Naive thymus-derived CD8-positive, alpha-beta T cell (primary cell): ENCODE results near the gene TMPRSS6. TPM values are rescaled to one million over a fixed set of nuclear protein-coding genes. Genes with fewer than 3 reads are reported as not detected.
A peak's percentile ranks its signal among the peaks of the same experiment; 100 is the strongest.

Experiments
- ATAC-seq, 2 donors: fragments of 150-1000 bp; cut with Tn5 transposase in 1 of 2; sonication (Bioruptor Pico), chemical (Tn5 transposase) in 1 of 2; 1 replicate in 1 of 2; 2 replicates in 1 of 2; pipeline ENCODE4 v1.10.0; 2021; ENCODE audit warnings: mild to moderate bottlenecking in 2 of 2, moderate library complexity in 2 of 2
- POLR2A ChIA-PET: fragments of 350-600 bp; sonication (Branson Sonifier 250); formaldehyde crosslinking; loops from one replicate; lab custom pipeline; 2021; ENCODE audit warnings: antibody characterized with exemption; lab: Charles Lee
- DNase-seq, 10 donors: peaks; one replicate each; pipeline versions ENCODE4 v3.0.0 to v3.0.0-alpha.2; 2020 to 2022
- H3K27ac Mint-ChIP-seq, 10 donors: one replicate each; pipeline ENCODE4 v1.8.0; 2020 to 2022; ENCODE audit warnings: mild to moderate bottlenecking in 10 of 10, mixed read lengths in 10 of 10, moderate library complexity in 4 of 10, inconsistent platforms in 1 of 10
- H3K27me3 Mint-ChIP-seq, 5 donors: one replicate each; pipeline ENCODE4 v1.8.0; 2021 to 2022; ENCODE audit warnings: mixed read lengths in 5 of 5
- H3K36me3 Mint-ChIP-seq, 3 donors: one replicate each; pipeline ENCODE4 v1.8.0; 2020 to 2022; ENCODE audit warnings: mixed read lengths in 3 of 3, mild to moderate bottlenecking in 2 of 3, inconsistent platforms in 1 of 3
- H3K4me1 Mint-ChIP-seq, 4 donors: one replicate each; pipeline ENCODE4 v1.8.0; 2021 to 2022; ENCODE audit warnings: mixed read lengths in 4 of 4
- H3K4me3 Mint-ChIP-seq, 10 donors: one replicate each; pipeline ENCODE4 v1.8.0; 2020 to 2022; ENCODE audit warnings: mild to moderate bottlenecking in 10 of 10, mixed read lengths in 10 of 10, moderate library complexity in 6 of 10, inconsistent platforms in 1 of 10
- H3K9me3 Mint-ChIP-seq, 9 donors: one replicate each; pipeline ENCODE4 v1.8.0; 2020 to 2022; ENCODE audit warnings: mixed read lengths in 9 of 9, mild to moderate bottlenecking in 3 of 9, inconsistent platforms in 1 of 9, moderate library complexity in 1 of 9
- polyA plus RNA-seq, 3 donors: library from polyadenylated mRNA; unstranded; fragments of 300-500 nt; fragmentation: Illumina TruSeq; gene quantifications; one replicate each; pipeline ENCODE4 v1.2.3, GENCODE V29; 2021
- total RNA-seq, 8 experiments: library from RNA in 2 of 8; stranded (reverse) in 2 of 8; gene quantifications; one replicate each; pipeline ENCODE4 v1.2.3 and lab custom pipeline; 2021 to 2026

The TMPRSS6 gene
- total and polyA plus RNA-seq, 5 experiments from 2014 or later = 0.05 to 0.36 (median 0.09) TPM

- Mint-ChIP-seq H3K27me3 (peaks cover 0 to 19% (median 0%) of the 10 kb centered on the region in 5 donors), H3K36me3 (no peaks in the 10 kb centered on the region), H3K4me3 (no peak overlapping the region), H3K27ac (peak overlapping the region in 1 of 10 donors; percentile 31), H3K4me1 (peaks cover 0 to 11% (median 7%) of the 10 kb centered on the region in 4 donors), H3K9me3 (no peaks in the 10 kb centered on the region)
- POLR2A ChIA-PET = no interaction called here
- DNase-seq = no peak
- no peak for ATAC-seq
These were observed 94.0 kb downstream of the TMPRSS6 start for GRCh38 chr22:37015587-37015878.

Other genes starting within 250 kb of the TMPRSS6 start
- 1 to 10 TPM; 2.8 to 3.1 TPM for gene NCF4, start 248.7 kb downstream of the TMPRSS6 start, total RNA-seq
- gene NCF4, start 248.7 kb downstream of the TMPRSS6 start, polyA plus RNA-seq = under 1 TPM in 2 of 3 donors, not detected in 1; 0.39 to 0.64 TPM
- under 1 TPM; 0.41 to 0.60 TPM for gene CSF2RB, start 196.1 kb downstream of the TMPRSS6 start, total RNA-seq
- not detected for gene CSF2RB, start 196.1 kb downstream of the TMPRSS6 start, polyA plus RNA-seq
- gene TST, start 90.3 kb downstream of the TMPRSS6 start, total RNA-seq = not detected
- gene TST, start 90.3 kb downstream of the TMPRSS6 start, polyA plus RNA-seq = 1 to 10 TPM in 1 of 3 donors, not detected in 2; 1.5 TPM
- 1 to 10 TPM; 1.1 to 1.5 TPM for gene MPST, start 90.0 kb downstream of the TMPRSS6 start, total RNA-seq
- gene MPST, start 90.0 kb downstream of the TMPRSS6 start, polyA plus RNA-seq = 1 to 10 TPM in 2 of 3 donors, under 1 TPM in 1; 0.34 to 9.7 (median 1.8) TPM
- 10 to 100 TPM; 26.1 to 26.6 TPM for gene KCTD17, start 58.0 kb downstream of the TMPRSS6 start, total RNA-seq
- 10 to 100 TPM in 2 of 3 donors, 1 to 10 TPM in 1; 9.1 to 12.1 (median 10.3) TPM for gene KCTD17, start 58.0 kb downstream of the TMPRSS6 start, polyA plus RNA-seq
- gene IL2RB, start 40.2 kb upstream of the TMPRSS6 start, total RNA-seq = 10 to 100 TPM; 31.1 to 34.2 TPM
- 100 to 1,000 TPM in 1 of 3 donors, 10 to 100 TPM in 2; 74.9 to 113 (median 81.1) TPM for gene IL2RB, start 40.2 kb upstream of the TMPRSS6 start, polyA plus RNA-seq
- gene C1QTNF6, start 78.5 kb upstream of the TMPRSS6 start, total RNA-seq = 10 to 100 TPM; 24.6 to 25.7 TPM
- 1 to 10 TPM in 2 of 3 donors, under 1 TPM in 1; 0.68 to 4.0 (median 1.7) TPM for gene C1QTNF6, start 78.5 kb upstream of the TMPRSS6 start, polyA plus RNA-seq
- gene SSTR3, start 102.8 kb upstream of the TMPRSS6 start, total RNA-seq = 10 to 100 TPM; 13.5 to 13.7 TPM
- gene SSTR3, start 102.8 kb upstream of the TMPRSS6 start, polyA plus RNA-seq = 1 to 10 TPM; 2.9 to 7.3 (median 4.2) TPM
- 100 to 1,000 TPM; 295 to 297 TPM for gene RAC2, start 134.6 kb upstream of the TMPRSS6 start, total RNA-seq
- gene RAC2, start 134.6 kb upstream of the TMPRSS6 start, polyA plus RNA-seq = 1,000 to 10,000 TPM in 2 of 3 donors, 100 to 1,000 TPM in 1; 740 to 1,115 (median 1,110) TPM
- 100 to 1,000 TPM; 177 to 193 TPM for gene CYTH4, start 172.8 kb upstream of the TMPRSS6 start, total RNA-seq
- 10 to 100 TPM; 48.9 to 60.8 (median 54.6) TPM for gene CYTH4, start 172.8 kb upstream of the TMPRSS6 start, polyA plus RNA-seq